Cerebellar nuclear complex (tissue), 1 donor: ENCODE measurements around the gene PCDHA6.
"Not testable (repeated sequence)": the region's sequence is repeated elsewhere in the genome, so short reads cannot be mapped to it uniquely, and the experiment has no call there.

ENCODE experiments used
- DNase-seq, 2 experiments: peaks; one replicate each; lab custom pipeline; 2025; lab: John Stamatoyannopoulos, UW

The PCDHA6 gene

DNA sequence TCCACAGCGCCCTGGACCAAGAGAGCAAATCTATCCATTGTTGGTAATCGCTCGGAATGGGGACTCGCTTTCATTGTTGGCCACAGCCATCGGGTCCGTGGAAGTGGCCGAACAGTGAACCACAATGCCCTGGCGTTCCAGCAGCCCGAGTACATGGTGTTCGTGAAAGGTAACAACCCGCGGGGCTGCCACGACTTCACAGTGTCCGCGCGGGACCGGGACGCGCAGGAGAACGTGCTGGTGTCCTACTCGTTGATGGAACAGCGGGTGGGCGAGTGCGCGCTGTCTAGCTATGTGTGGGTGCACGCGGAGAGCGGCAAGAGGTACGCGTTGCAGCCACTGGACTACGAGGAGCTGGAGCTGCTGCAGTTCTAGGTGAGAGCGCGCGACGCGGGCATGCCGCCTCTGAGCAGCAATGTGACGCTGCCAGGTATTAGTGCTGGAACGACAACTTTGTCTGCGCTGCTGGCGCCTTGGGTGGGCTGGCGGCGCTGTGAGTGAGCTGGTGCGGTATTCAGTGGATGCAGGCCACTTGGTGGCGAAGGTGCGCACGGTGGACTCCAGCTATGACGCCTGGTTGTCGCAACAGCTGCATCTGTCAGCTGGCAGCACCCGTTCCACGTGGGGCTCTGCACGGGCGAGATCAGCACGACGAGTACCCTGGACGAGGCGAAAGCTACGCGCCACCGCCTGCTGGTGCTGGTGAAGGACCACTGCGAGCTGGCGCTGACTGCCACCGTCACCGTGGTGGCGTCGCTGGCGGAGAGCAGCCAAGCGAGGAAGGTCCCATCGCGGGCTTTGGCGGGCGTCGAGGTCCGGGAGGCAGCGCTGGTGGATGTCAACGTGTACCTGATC is 34.9 kb downstream of the PCDHA6 start:
- DNase-seq: no peak

DNA sequence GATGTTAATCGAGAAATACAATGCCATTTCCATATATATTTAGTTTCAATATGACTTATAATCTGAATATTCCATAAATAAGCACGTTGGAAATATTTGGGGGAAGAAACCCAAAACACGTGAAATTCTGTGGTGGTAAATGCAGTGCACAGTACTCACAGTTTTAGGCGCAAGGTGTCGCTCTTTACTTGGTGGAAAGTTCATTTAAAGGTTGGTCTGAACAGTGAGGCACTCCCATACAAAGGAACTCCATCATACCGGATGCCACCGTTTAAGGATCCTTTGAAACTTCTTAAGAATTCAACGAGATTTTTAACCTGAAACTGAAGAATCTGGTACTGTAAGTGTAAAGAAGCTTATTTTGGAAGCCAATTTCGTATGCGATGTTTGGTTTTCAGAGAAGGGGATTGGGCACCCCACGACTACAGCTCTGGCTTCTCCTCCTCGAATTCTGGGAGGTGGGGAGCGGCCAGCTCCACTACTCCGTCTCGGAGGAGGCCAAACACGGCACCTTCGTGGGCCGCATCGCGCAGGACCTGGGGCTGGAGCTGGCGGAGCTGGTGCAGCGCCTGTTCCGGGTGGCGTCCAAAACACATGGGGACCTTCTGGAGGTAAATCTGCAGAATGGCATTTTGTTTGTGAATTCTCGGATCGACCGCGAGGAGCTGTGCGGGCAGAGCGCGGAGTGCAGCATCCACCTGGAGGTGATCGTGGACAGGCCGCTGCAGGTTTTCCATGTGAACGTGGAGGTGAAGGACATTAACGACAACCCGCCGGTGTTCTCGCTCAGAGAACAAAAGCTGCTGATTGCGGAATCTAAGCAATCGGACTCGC is 41.2 kb downstream of the PCDHA6 start, which contains the start of gene PCDHA11:
Gene PCDHA11, plus strand, starts transcription at position 237 of the 834 bp plus-strand sequence. Its CDS starts 147 bp downstream, at position 384.
- DNase-seq: no peak

DNA sequence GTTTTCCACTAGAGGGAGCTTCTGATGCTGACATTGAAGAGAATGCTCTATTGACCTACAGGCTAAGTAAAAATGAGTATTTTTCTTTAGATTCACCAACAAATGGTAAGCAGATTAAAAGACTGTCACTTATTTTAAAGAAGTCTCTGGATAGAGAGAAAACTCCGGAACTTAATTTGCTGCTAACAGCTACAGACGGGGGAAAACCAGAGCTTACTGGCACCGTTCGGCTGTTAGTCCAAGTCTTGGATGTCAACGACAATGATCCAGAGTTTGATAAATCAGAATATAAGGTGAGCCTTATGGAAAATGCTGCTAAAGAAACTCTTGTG is 41.8 kb downstream of the PCDHA6 start:
- no peak for DNase-seq

DNA sequence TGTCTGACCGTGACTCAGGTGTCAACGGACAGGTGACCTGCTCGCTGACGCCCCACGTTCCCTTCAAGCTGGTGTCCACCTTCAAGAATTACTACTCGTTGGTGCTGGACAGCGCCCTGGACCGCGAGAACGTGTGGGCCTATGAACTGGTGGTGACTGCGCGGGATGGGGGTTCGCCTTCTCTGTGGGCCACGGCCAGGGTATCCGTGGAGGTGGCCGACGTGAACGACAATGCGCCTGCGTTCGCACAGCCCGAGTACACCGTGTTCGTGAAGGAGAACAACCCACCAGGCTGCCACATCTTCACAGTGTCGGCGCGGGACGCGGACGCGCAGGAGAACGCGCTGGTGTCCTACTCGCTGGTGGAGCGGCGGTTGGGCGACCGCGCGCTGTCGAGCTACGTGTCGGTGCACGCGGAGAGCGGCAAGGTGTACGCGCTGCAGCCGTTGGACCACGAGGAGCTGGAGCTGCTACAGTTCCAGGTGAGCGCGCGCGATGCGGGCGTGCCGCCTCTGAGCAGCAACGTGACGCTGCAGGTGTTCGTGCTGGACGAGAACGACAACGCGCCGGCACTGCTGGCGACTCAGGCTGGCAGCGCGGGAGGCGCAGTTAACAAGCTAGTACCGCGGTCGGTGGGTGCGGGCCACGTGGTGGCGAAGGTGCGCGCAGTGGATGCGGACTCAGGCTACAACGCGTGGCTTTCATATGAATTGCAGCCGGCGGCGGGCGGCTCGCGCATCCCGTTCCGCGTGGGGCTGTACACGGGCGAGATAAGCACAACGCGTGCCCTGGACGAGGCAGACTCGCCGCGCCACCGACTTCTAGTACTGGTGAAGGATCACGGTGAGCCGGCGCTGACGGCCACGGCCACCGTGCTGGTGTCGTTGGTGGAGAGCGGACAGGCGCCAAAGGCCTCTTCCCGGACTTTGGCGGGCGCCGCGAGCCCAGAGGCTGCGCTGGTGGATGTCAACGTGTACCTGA is 42.8 kb downstream of the PCDHA6 start:
- DNase-seq: no peak

DNA sequence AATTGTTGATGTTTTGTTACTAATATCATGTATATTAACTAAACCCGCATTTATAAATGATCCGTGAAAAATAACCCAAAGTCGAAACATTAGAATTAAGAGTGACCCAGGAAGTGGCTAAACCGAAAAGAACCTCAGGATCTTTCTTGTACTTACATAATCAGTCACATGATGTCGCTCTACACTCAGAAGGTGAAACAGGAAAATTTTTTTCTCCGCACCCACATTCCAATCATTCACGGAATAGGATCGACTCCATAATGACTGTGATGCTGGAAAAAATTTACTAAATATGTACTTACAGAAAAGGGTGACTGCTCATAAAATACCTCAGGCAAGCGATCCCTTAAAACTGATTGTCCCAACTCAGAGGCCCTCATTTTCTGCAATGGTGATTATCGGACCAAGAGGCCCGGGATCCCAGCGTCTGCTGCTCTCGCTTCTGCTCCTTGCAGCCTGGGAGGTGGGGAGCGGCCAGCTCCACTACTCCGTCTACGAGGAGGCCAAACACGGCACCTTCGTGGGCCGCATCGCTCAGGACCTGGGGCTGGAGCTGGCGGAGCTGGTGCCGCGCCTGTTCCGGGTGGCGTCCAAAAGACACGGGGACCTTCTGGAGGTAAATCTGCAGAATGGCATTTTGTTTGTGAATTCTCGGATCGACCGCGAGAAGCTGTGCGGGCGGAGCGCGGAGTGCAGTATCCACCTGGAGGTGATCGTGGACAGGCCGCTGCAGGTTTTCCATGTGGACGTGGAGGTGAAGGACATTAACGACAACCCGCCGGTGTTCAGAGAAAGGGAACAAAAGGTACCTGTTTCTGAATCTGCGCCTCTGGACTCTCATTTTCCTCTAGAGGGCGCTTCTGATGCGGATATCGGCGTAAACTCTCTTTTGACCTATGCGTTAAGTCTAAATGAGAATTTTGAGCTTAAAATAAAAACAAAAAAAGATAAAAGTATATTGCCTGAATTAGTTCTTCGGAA is 47.6 kb downstream of the PCDHA6 start, which contains the start of gene PCDHA12:
Gene PCDHA12, plus strand, starts transcription at position 224 of the 981 bp plus-strand sequence. Its CDS starts 165 bp downstream, at position 389.
- DNase-seq: no peak

DNA sequence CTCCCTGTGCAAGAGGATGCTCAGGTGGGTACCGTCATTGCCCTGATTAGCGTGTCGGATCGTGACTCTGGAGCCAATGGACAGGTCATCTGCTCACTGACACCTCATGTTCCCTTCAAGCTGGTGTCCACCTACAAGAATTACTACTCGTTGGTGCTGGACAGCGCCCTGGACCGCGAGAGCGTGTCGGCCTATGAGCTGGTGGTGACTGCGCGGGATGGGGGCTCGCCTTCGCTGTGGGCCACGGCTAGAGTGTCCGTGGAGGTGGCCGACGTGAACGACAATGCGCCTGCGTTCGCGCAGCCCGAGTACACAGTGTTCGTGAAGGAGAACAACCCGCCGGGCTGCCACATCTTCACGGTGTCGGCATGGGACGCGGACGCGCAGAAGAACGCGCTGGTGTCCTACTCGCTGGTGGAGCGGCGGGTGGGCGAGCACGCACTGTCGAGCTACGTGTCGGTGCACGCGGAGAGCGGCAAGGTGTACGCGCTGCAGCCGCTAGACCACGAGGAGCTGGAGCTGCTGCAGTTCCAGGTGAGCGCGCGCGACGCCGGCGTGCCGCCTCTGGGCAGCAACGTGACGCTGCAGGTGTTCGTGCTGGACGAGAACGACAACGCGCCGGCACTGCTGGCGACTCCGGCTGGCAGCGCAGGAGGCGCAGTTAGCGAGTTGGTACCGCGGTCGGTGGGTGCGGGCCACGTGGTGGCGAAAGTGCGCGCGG is 48.9 kb downstream of the PCDHA6 start:
- not testable (repeated sequence) for DNase-seq

DNA sequence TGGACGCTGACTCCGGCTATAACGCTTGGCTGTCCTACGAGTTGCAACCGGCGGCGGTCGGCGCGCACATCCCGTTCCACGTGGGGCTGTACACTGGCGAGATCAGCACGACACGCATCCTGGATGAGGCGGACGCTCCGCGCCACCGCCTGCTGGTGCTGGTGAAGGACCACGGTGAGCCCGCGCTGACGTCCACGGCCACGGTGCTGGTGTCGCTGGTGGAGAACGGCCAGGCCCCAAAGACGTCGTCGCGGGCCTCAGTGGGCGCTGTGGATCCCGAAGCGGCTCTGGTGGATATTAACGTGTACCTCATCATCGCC is 49.5 kb downstream of the PCDHA6 start:
- DNase-seq: no peak
